ENCODE measurements around the gene KCTD14. TPM values are rescaled to one million over a fixed set of nuclear protein-coding genes. Genes with fewer than 3 reads are reported as not detected.
"Not testable (repeated sequence)": the region's sequence is repeated elsewhere in the genome, so short reads cannot be mapped to it uniquely, and the experiment has no call there.

The KCTD14 gene
- 0.90 TPM for polyA plus RNA-seq (2013, experiment 1 of 2; ENCODE audit: insufficient read length)
- polyA plus RNA-seq (2013, experiment 2 of 2; ENCODE audit: insufficient read length), result 0.54 TPM

DNA sequence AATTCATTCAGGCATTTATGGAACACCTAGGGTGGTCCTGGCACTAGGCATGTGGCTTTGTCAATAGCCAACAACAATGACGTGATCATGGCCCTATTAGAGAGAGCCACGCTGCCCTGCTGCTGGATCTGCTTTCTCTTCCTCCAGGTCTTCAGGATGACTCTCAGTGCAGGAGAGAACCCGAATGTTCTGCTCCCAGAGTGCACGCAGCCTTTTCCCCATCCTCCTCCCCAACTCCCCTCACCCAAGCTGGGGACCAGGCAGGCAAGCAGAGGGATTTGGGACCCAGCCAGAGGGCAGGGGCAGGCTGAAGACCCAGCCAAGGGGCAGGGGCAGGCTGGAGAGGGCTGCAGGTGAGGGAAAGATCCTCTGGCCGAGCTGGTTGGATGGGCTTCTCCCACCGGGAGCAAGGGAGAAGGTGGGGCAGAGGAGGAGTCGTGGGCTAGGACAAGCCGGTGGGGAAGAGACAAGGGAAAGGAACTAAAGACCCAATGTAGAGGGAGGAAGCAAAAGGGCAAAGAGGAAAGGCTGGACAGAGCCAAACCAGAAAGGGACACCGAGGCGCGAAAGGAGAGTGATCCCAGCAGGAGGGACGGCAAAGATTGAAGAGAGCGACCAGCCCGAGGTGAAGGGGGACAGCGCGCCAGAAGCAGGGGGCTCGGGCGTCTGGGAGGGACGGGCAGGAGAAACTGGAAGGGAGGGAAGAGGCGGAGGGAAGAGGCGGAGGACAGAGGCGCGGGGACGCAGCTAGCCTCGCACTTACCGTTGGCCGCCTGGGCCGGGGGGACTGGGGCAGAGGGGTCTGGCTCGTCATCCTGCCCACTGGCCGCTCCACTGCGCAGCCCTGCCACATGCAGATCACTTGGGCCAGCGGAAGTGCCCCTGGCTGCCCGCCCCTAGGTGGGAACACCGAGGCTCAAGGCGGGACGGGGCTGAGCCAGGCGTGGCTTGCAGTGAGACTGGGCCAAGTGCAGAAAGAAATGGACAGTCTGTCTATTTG lies at the start of gene KCTD14:
Gene KCTD14 (minus strand): TSS at position 880 of the 1,000 bp plus-strand sequence. CDS start 27 bp downstream, at position 853.
- DNase-seq, result no peak

DNA sequence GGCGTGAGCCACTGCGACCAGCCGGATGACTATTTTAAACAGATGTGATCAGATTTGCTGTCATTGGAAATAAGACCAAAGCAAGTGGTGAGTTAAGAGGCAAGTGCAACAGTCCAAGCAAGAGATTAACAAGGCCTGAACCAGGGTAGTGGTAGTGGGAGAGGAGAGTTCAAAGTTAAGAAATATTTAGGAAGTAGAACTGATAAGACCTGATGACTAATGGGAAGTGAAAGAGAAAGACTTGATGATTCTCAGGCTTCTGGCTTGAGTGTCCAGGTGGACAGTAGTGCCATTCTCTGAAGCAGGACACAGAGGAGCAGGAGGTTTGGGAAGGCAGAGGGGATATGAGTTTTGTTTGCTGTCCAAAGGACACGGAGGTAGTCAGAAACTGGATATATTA lies 49.4 kb upstream of the KCTD14 start:
- no peak for DNase-seq

DNA sequence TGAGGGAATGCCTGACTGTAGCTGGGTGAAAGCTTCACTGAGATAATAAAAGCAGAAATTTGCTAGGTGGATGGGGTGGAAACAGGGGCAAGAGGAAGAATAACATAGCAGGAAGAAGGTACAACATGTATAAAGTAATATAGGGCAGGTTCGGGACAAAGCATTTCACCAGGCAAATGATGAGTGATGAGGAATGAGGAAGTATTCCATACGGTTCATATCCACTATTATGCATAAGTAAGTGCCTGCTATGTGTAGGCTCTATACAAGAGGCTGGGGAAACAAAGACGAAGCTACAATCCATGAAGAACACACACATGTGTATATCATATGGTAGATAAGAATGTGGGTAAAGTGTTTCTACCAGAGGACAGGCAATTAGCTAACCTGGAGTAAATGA lies 48.6 kb upstream of the KCTD14 start:
- DNase-seq, result no peak

GRCh38 chr11:78070621-78071020 lies 47.5 kb upstream of the KCTD14 start:
- no peak for DNase-seq

DNA sequence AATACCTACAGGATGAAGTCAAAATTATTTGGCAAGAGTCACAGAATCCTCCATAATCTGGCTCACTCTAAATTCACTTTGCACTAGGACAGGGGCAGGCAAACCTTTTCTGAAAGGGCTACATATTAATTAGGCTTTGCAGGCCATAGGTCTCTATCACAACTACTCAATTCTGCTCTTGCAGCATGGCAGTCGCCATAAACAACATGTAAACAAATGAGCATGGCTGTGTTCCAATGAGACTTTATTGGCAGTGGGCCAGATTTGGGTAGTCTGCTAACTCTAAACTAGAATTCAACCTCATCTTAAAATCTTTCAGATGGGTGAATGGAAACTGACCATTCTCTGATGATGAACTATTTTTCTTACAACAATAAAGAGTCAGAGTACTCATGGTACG lies 46.4 kb upstream of the KCTD14 start:
- DNase-seq, result no peak

- DNase-seq, result no peak
Measured at GRCh38 chr11:78067704-78068103, 44.6 kb upstream of the KCTD14 start.

GRCh38 chr11:78066471-78066870 lies 43.4 kb upstream of the KCTD14 start:
- no peak for DNase-seq

DNA sequence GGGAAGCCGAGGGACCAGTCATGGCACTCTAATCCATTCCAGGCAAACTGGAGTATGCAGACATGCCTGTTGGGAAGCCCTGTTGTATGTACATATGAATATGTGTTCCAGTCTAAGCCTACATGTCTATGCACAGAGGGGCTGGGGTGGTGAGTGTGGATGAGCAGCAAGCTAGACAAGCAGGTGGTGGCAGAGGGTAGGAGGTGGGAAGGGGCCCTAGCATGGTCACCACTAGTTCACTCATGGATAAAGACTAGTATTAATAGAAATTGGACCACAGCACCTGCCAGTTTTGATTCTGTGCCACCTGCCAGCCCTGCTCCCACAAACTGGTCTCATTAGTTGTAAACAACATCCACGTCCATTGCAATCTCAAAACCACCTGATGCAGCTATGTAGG lies 42.1 kb upstream of the KCTD14 start:
- DNase-seq, result no peak

GRCh38 chr11:78063440-78064181 lies 40.5 kb upstream of the KCTD14 start, which contains the start of gene THRSP:
Gene THRSP, plus strand, starts transcription at chr11:78063861. Its CDS starts 21 bp downstream, at chr11:78063882.
- no peak for DNase-seq

- DNase-seq, result no peak
Measured at GRCh38 chr11:78062671-78063070, 39.6 kb upstream of the KCTD14 start.

GRCh38 chr11:78061921-78062311 lies 38.8 kb upstream of the KCTD14 start:
- no peak for DNase-seq

DNA sequence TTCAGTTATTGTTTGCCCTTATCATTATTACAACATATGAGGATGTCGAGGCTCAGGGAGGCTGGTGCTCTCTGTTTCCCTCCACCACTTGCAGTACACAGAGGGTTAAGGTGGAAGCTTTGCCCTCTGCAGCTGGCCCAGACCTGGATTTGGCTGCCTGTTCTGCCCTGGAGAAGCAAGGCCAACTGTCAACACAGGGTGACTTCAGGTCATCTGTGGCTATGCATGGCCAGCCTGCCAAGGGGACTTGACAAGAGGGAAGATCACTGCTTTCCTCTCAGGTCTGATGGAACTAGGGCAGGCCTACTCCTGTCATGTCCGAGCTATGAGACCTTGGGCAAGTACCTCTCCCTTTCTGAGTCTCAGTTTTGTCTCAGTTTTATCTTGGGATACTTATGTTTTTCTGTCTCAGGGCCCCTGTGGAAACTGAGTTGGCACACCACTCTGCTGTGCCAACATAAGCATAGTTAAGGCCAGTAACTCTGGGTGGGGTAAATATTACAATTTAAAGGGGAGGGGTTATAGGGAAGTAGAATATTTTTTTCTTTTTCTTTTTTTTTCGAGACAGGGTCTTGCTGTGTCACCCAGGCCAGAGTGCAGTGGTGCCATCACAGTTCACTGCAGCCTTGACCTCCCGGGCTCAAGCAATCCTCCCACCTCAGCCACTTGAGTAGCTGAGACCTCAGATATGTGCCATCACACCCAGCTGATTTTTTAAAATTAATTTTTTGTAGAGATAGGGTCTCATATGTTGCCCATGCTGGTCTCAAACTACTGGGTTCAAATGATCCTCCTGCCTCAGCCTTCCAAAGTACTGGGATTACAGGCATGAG lies 38.2 kb upstream of the KCTD14 start:
- no peak for DNase-seq

DNA sequence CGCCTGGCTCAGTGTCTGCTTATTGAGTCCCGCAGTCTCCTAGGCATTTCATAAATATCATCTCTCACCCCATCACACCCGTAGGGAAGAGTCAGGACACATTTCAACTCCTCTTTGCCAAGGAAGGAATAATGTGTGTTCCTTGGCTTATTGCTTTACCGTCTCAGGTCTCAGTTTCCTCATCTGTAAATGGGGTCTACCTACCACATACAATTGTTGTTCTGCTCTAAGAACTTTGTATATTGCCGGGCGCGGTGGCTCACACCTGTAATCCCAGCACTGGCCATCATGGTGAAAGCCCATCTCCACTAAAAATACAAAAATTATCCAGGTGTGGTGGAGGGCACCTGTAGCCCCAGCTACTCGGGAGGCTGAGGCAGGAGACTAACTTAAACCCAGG lies 37.5 kb upstream of the KCTD14 start:
- no peak for DNase-seq

- DNase-seq, result not testable (repeated sequence)
Measured at GRCh38 chr11:78059749-78060328, 36.8 kb upstream of the KCTD14 start.

GRCh38 chr11:78057462-78058055 lies 34.5 kb upstream of the KCTD14 start:
- DNase-seq, result no peak

GRCh38 chr11:78056093-78056492 lies 33.0 kb upstream of the KCTD14 start:
- no peak for DNase-seq

DNA sequence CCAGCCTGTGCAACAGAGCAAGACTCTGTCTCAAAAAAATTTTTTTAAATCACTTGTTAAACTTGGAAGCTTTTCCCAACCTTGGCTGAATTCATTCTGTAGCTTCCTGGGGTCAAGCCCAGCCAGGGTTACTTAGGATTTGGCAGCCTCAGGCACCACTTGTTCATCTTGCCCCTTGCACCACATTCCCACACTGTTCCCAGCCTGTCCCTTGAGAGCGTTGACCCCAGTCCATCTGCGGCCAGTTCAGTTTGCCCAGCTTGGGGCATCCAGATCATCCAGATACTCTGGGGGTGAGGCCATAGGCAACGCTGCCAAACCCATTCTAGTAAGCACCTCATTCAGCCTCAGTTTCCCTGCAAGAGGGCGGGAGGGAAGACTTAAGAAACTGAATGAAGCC lies 31.9 kb upstream of the KCTD14 start:
- no peak for DNase-seq

DNA sequence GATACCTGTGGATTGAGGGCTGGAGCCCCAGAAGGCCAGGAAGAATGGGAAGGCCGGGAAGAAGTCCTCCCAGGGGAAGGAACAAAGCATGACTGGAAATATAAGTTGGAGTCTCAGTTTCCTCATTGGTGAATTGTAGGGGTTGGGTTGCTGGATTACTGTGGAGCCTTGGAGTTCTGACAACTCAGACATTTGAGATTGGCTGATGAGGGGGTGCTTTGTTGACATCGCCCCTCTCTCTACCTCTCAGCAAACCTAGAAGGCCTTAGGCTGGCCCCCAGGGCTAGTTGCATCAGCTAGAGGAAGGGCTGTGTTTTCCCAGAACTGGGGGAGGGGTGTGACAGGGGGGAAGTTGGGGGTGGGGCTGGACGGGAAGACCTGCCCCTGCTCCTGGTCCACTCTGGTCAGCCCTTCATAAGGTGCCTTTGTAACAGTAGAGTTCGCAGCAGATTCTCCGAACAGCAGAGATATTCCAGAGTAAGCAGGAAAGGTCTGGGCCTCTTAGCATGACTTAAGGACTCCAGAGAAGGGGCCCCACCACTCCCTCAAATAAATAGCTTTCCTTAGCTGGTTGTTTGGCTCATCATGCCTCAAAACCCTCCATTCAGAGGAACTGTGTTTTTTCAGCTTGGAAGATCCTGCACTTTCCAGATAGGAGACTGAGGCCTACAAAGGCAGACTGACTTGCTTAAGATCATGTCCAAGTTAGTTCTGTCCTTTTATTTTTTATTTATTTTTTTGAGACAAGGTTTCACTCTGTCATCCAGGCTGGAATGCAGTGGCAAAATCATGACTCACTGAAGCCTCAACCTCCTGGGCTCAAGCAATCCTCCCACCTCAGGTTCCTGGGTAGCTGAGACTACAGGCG lies 28.1 kb upstream of the KCTD14 start:
- DNase-seq, result peak; percentile 83

DNA sequence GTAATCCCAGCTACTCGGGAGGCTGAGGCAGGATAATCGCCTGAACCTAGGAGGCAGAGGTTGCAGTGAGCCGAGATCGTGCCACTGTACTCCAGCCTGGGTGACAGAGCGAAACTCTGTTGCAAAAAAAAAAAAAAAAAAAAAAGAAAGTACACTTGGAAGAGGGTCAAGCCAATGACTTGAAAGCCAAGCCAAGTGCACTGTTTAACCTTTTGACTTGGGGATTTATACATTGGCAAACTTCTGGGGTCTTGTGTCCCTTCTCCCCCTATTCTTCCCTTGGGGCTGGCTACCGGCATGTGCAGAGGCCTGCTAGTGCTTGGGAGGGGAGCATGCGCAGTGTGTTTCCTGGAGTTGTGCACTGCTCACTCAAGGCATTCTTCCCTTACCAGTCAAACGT lies 26.3 kb upstream of the KCTD14 start:
- DNase-seq, result no peak

DNA sequence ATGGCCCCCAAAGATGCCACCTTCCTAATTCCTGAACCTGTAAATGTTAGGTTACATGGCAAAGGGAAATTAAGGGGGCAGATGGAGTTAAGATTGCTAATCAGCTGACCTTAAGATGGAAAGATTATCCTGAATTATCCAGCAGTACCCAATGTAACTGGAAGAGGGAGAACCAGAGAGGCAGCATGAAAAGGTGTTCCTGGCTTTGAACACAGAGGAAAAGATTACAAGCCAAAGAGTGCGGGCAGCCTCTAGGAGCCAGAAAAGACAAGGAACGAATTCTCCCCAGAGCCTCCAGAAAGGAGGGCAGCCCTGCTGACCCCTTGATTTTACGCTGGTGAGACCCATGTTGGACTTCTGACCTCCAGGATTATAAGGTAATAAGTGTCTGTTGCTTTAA lies 25.5 kb upstream of the KCTD14 start:
- DNase-seq, result no peak

DNA sequence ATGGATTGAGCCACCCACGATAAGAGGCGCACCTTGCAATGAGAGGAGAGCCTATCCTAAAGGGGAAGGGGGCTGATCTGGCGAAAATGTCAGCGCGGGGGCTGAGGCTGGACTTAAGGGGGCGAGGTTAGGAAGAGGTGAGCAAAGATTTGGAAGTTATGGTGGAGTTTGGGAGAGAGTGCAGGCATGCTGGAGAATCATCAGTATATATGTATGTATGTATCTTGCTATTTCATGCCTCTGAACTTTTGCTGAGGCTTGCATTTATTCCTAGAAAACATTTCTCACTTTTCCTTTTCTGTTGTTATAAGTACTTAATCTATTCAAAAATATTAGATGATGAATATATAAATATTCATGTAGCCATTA lies 23.4 kb upstream of the KCTD14 start:
- DNase-seq, result no peak

All from fibroblast of skin of back (primary cell).